Measurements from ENCODE around the gene SMPD3. TPM values are rescaled to one million over a fixed set of nuclear protein-coding genes. Genes with fewer than 3 reads are reported as not detected.

Gene SMPD3
- total and polyA plus RNA-seq, 9 donors, result 0.40 to 31.4 (median 2.2) TPM

DNA sequence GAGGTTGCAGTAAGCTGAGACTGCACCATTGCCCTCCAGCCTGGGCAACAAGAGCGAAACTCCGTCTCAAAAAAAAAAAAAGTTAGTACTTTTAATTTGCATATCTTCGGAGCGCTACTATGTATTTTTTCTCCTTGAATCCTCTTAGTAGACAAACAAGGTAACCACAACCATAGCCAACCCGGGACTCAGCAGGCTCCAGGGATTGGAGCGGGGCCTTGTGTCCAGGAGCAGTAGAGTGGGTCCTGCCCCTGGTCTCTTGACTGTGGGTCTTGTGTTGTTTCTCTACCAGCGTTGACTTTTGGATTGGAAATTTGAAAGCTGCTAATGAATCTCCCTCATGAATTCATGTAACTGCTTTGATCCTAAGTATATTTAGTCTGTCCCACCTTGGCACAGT lies 105.2 kb downstream of the SMPD3 start:
- H3K4me3 ChIP-seq, result no peak overlapping the region

DNA sequence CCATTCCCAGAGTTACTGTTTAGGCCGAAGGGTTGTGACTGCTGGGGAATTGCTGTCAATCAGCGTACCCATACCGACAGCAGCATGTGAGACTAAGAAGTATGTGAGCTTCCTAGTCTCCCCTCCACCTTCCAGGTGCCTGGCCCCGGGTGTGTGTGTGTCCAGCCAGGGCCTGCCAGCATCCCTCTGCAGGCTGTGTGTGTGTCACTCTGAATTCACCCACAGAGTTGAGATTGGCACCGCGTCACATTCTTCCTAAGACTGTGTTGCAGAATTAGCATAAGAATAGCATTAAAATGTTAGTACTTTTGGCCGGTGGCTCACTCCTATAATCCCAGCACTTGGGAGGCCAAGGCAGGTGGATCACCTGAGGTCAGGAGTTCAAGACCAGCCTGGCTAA lies 105.7 kb downstream of the SMPD3 start:
- WGBS, 3 donors, result 89 to 97% (median 90%) methylated on average over 7 of the region's 7 CpGs
- Histone ChIP-seq H3K27me3 (no peaks in the 10 kb centered on the region), H3K36me3 (no peaks in the 10 kb centered on the region), H3K27ac (no peak overlapping the region), H3K9me3 (no peaks in the 10 kb centered on the region), H3K4me3 (no peak overlapping the region), H3K4me1 (ENCODE audit: insufficient read depth) (peaks cover 3% of the 10 kb centered on the region)
- TF ChIP-seq EP300 (IDR thresholded peaks at IDR 0.05) (no peak), POLR2A (IDR thresholded peaks at IDR 0.05) (no peak)
- TF ChIP-seq, protein P1, sequence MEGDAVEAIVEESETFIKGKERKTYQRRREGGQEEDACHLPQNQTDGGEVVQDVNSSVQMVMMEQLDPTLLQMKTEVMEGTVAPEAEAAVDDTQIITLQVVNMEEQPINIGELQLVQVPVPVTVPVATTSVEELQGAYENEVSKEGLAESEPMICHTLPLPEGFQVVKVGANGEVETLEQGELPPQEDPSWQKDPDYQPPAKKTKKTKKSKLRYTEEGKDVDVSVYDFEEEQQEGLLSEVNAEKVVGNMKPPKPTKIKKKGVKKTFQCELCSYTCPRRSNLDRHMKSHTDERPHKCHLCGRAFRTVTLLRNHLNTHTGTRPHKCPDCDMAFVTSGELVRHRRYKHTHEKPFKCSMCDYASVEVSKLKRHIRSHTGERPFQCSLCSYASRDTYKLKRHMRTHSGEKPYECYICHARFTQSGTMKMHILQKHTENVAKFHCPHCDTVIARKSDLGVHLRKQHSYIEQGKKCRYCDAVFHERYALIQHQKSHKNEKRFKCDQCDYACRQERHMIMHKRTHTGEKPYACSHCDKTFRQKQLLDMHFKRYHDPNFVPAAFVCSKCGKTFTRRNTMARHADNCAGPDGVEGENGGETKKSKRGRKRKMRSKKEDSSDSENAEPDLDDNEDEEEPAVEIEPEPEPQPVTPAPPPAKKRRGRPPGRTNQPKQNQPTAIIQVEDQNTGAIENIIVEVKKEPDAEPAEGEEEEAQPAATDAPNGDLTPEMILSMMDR (IDR thresholded peaks at IDR 0.05), result no peak
- intact Hi-C loops (cut with DNase I), result no loop called here
- DNase-seq, result no peak

More for the DNA sequence above, 105.2 kb downstream of the SMPD3 start:
- Histone ChIP-seq H3K4me1 (ENCODE audit: insufficient read depth) (peaks cover 3% of the 10 kb centered on the region), H3K9me3 (no peaks in the 10 kb centered on the region), H3K27ac (no peak overlapping the region), H3K27me3 (no peaks in the 10 kb centered on the region), H3K36me3 (no peaks in the 10 kb centered on the region)
- no peak for TF ChIP-seq EP300 (IDR thresholded peaks at IDR 0.05)
- TF ChIP-seq POLR2A (IDR thresholded peaks at IDR 0.05), result no peak
- TF ChIP-seq, protein P1 (IDR thresholded peaks at IDR 0.05), result no peak
- DNase-seq, result no peak
- intact Hi-C loops (cut with DNase I), result no loop called here
- 93 to 96% (median 94%) methylated on average over 7 of the region's 7 CpGs for WGBS, 3 donors

DNA sequence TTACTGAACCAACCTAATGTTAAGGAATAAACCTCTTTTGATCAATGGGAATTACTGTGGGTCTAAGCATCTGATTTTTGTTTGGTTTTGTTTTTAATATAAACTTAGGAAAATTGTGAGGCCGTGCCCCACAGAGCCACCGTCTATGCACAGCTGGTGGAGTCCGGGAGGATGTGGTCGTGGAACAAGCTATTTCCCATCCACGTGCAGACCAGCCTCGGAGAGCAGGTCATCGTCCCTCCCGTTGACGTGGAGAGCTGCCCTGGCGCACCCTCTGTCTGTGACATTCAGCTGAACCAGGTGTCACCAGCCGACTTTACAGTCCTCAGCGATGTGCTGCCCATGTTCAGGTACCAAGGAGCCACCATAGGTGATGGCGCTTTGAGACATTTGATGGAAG lies 109.1 kb downstream of the SMPD3 start:
- 87 to 94% (median 88%) methylated on average over 13 of the region's 13 CpGs for WGBS, 3 donors
- Histone ChIP-seq H3K27me3 (no peaks in the 10 kb centered on the region), H3K9me3 (no peaks in the 10 kb centered on the region), H3K4me3 (no peak overlapping the region), H3K27ac (no peak overlapping the region), H3K4me1 (ENCODE audit: insufficient read depth) (peaks cover 3% of the 10 kb centered on the region), H3K36me3 (no peaks in the 10 kb centered on the region)
- TF ChIP-seq POLR2A (IDR thresholded peaks at IDR 0.05) (no peak), EP300 (IDR thresholded peaks at IDR 0.05) (no peak)
- TF ChIP-seq, protein P1 (IDR thresholded peaks at IDR 0.05), result no peak
- no peak for DNase-seq
- intact Hi-C loops (cut with DNase I), result no loop called here

DNA sequence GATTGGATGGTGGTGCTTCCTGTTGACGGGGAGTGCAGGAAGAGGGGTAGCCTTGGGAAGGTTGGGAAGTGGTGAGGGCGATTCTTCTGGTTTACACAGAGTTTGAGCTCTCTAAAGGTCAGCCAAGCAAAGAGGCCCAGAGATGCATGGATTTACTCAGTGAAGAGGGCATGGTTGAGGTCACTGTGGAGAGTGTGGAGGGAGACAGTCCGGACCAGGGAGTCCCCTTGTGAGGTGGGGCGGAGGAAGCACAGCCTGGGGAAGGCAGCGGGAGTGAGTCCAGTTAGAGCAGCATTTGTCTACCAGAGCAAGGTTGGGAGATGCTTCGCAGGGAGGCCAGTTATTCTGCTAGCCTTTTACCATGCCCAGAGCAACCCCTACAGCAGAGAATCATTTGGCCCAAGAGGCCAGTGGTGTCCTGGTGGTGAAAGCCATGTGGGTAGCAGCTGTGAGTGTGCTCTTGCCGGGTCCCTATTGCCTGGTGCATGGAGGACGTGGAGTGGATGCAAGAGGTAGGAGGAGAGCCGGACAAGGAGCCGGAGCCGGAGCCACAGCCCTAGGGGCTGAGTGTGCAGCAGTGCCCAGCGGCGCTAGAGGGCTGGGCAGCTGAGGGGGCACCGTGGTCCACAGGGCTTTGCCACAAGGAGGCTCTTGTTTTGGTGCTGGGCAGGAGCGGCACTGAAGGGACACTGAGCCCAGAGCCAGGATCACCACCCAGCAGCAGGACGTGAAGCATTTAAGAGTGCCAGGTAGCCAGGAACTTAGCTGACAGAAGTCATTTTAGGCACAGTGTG lies 109.8 kb downstream of the SMPD3 start:
- H3K36me3 ChIP-seq, result no peaks in the 10 kb centered on the region

More for the DNA sequence above, 109.8 kb downstream of the SMPD3 start:
- 91 to 95% (median 94%) methylated on average over 16 of the region's 16 CpGs for WGBS, 3 donors
- TF ChIP-seq EP300 (IDR thresholded peaks at IDR 0.05) (no peak), POLR2A (IDR thresholded peaks at IDR 0.05) (no peak)
- TF ChIP-seq, protein P1 (IDR thresholded peaks at IDR 0.05), result no peak
- H3K4me1 ChIP-seq (ENCODE audit: insufficient read depth), result no peaks in the 10 kb centered on the region
- no peak overlapping the region for H3K4me3 ChIP-seq
- intact Hi-C loops (cut with DNase I), result no loop called here
- H3K9me3 ChIP-seq, result no peaks in the 10 kb centered on the region
- no peak for DNase-seq
- no peaks in the 10 kb centered on the region for H3K27me3 ChIP-seq
- H3K27ac ChIP-seq, result no peak overlapping the region
